ENCODE measurements around the gene EXOSC5.
"Not testable (repeated sequence)": the region's sequence is repeated elsewhere in the genome, so short reads cannot be mapped to it uniquely, and the experiment has no call there.

Gene EXOSC5

GRCh38 chr19:41410336-41411054 is 13.3 kb upstream of the EXOSC5 start:
- no peak for TF ChIP-seq CTCF (IDR thresholded peaks at IDR 0.05; ENCODE audit: low read depth, low read length)
- no peak for DNase-seq (ENCODE audit: extremely low read depth, low read depth)

DNA sequence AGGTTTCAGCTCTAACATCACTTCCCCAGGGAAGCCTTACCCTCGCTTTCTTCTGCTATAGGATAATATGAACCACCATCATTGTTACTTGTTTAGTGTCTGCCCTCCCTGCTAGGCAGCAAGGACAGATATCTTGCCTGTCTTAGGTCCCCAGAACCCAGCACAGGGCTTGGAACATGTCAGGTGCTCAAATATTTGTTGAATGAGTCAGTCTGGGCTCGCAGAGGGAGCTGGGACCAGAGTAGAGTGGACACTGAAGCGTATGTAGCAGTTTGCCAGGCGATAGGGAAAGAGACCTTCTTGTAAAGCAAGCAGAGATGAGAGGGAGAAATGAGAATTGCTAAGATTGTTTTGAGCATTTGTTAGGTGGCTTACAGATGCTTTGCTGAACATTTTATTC is 12.1 kb upstream of the EXOSC5 start:
- no peak for DNase-seq (ENCODE audit: extremely low read depth, low read depth)
- no peak for TF ChIP-seq CTCF (IDR thresholded peaks at IDR 0.05; ENCODE audit: low read depth, low read length)

DNA sequence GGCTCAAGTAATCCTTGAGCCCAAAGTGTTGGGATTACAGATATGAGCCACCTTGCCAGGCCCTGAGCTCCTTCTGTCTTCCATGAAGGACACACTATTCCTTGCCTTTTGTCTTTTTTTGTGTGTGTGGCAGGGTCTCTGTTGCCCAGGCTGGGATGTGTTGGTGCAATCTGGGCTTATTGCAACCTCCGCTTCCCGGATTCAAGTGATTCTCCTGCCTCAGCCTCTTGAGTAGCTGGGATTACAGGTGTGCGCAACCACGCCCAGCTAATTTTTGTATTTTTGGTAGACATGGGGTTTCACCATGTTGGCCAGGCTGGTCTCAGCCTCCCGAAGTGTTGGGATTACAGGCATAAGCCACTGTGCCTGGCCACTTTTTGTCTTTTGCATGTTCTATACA is 11.7 kb upstream of the EXOSC5 start:
- DNase-seq (ENCODE audit: extremely low read depth, low read depth) = not testable (repeated sequence)

GRCh38 chr19:41408256-41408655 is 11.1 kb upstream of the EXOSC5 start:
- TF ChIP-seq CTCF (IDR thresholded peaks at IDR 0.05; ENCODE audit: low read depth, low read length) = no peak
- no peak for DNase-seq (ENCODE audit: extremely low read depth, low read depth)

DNA sequence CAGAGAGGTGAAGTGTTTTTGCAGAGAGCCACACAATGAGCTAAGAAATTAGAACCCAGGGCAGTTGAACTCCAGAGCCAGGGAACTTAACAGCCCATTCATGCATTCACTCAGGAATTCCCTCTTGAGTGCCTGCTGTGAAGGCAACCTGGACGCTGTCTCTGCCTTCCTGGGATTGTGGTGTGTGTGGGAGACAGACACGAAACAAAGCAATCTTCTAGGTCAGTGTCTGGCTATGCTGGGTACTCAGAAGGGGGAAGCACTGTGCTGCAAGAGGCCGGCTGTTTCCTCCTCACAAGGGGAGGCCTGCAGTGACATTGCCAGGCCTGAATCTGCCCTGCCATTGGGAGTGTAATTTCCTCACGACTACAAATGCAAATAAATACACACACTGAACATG is 10.1 kb upstream of the EXOSC5 start:
- TF ChIP-seq CTCF (IDR thresholded peaks at IDR 0.05; ENCODE audit: low read depth, low read length) = no peak
- DNase-seq (ENCODE audit: extremely low read depth, low read depth) = no peak

DNA sequence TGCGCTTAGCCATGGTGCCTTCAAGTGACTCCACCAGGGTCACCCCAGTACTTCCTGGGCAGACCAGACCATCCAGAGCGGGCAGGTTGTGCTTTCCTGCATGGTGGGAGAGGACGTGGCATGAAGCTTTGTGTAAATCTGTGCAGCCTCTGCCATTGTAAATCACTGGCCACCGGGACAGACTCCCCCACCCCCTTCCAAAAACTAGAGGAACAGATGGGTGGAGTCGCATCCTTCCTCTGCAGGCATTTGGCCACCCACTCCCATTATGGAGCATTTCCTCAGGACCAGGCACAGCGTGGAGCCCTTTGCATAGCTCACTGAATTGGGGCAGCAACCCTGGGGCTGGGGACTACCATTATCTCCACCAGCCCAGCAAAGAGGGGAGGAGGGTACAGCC is 8.6 kb upstream of the EXOSC5 start:
- no peak for TF ChIP-seq CTCF (IDR thresholded peaks at IDR 0.05; ENCODE audit: low read depth, low read length)
- DNase-seq (ENCODE audit: extremely low read depth, low read depth) = no peak

- no peak for TF ChIP-seq CTCF (IDR thresholded peaks at IDR 0.05; ENCODE audit: low read depth, low read length)
- no peak for DNase-seq (ENCODE audit: extremely low read depth, low read depth)
Measured at GRCh38 chr19:41403181-41403970, 6.2 kb upstream of the EXOSC5 start.

All from AG09319 (cell line).